HG02870 (cell line): ENCODE data around the gene TCERG1L.
"Not testable (repeated sequence)": the region's sequence is repeated elsewhere in the genome, so short reads cannot be mapped to it uniquely, and the experiment has no call there.

ENCODE experiments used
- ATAC-seq: cut with Tn5 transposase; IDR thresholded peaks from one replicate; pipeline ENCODE4 v1.9.1; 2021; ENCODE audit warnings: mild to moderate bottlenecking, moderate library complexity; ENCODE audit not compliant: unreplicated experiment

TCERG1L gene

DNA sequence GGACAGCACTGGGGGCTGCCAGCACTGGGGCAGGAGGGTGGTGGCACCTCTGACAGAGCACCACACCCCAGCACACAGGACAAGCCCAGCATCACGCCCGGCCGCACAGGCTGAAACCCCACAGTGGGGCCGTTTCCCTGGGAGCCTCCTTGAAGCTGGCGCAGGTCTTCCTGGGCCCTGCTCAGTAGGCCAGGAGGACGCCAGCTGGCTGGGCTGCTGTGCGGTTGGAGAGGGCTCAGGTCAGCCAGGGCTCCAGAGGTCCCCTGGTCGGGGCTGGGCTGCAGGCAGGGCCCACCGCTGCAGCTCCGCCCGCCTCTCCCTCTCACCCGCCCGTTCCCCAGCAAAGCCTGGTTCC is 137.3 kb downstream of the TCERG1L start:
- no peak for ATAC-seq

DNA sequence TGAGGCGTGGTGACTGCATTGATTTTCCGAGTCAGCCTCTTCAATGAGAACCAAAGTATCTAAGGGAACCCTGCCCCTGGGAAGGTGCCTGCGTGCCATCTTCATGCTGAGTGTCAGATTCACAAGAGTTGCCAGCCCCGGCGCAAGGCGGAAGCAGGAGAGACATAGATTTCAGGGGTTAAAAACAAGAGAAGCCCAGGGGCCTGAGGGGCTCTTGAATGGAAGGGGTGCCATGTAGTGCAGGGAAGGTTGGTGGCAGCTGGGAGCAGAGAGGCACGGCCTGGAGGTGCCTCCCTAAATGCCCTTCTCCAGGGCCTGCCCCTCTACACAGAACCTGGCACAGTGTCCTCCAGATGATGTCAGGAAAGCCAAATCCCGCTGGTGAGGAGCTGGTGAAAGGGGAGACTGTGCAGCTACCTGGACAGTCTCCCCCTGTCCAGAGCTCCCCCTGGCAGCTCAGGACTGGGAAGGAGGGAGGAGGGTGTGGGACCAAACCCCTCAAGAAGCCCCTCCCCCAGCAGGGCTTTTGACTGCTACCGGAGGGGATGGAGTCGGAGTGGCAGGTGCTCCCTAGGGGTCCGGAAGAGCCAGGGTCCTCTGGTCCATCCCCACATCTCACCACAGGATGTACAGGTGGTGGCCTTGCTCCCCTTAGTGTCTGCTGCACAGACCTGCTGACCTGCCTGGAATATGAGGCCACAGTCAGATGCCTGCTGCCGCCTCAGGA is 137.9 kb downstream of the TCERG1L start:
- ATAC-seq = no peak

DNA sequence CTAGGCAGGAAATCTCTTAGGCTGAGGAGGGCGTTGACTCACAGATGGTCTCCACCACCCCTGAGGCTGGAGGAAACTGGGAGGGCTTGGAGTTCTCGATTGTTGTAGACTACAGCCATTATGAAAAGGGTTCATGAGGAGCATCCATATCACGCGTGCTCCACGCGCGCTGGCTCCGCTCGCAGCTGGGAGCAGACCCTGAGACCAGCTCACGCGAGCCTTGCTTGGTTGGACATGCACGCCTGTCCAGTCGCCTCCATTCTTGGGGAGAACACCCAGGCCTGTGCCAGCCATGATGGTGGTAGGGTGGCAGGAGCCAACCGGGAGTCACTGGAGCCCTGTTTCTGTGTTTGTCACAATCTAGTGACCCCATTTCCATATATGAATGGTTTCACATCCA is 139.1 kb downstream of the TCERG1L start:
- no peak for ATAC-seq

DNA sequence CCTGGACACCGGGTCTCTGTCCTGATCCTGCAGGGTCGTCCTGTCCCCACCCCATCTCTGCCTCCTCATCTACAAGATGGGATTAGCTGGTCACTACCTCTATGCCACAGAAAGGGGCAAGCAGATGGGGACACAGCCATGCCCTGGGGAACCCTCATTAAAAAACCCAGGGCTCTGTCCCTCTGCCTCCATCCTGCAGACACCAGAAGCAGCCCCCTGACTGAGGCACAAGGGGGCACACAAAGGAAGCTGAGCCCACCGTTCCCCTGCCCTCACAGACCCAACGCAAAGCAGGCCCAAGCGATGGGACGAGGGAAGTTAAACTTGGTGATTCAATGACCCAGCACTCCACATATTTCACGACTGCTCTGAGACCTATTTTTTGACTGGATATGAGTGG is 142.4 kb downstream of the TCERG1L start:
- ATAC-seq = no peak

DNA sequence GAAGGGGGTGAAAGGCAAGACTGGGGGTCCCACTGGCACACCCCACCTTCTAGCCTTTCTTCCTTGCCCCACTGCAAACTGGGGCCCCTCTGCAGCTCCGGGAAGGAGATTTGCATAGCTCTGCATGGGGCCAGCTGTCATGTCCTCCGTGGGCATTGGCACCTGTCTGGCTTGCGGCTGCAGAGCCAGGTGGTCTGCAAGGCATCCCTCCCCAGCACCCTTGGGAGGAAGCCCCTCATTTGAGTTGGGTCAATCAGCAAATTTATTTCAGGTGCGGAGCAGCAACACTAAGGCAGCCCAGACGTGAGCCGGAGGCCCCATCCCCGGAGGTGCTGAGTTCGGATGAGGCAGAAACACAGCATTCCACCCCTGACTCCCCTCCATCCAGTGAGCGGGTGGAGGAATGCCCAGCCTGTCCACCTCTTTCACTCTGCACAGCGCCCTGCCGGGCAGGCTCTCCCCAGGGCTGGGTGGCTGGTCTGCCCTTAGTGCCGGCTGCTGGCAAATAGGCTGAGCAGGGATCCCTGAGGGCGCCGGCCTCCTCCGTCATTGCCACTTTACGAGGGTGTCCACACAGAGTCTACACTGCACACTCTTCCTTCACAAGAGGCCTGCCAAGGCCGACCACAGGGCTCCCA is 143.2 kb downstream of the TCERG1L start:
- ATAC-seq = no peak

GRCh38 chr10:131167036-131167860 is 144.3 kb downstream of the TCERG1L start:
- ATAC-seq = no peak

DNA sequence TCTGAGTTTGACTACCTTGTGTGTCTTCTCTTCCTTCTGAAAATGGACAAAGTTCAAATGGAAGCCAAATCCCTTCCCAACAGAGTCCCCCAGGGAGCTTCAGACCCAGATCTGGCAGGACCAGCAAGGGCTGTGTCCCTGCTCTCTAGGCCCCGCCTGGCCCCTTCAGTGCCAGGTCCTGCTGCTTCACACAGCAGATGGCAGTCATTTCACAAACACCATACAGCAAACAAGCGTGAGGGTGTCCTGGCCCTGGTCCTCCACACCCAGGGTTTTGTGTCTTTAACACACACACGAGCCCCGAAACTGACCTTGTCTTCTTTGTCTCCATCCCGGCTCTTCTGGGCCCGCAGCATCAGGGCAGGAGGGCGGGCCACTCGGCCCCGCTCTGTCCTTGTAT is 145.0 kb downstream of the TCERG1L start:
- ATAC-seq = no peak

DNA sequence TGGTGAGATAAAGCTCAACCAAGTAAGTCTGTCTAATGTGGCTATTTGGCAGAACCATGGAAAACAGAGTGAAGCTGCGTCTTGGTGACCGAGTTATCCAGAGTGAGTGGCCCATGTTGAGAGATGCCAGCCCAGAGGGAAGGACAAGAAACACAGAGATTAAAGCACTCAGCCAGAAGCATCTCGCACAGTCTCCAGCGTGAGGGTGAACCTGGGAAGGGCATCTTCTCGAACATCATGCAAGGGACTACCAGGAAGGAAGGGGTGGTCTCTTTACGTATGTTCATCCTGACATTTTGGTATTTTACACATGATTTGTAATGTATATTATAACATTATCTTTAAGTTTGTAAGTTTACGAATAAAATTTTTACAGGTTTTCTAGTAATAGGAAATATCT is 146.4 kb downstream of the TCERG1L start:
- ATAC-seq = no peak

- no peak for ATAC-seq
These were observed 148.4 kb downstream of the TCERG1L start for GRCh38 chr10:131162866-131163843.

GRCh38 chr10:131162211-131162610 is 149.3 kb downstream of the TCERG1L start:
- ATAC-seq = no peak

DNA sequence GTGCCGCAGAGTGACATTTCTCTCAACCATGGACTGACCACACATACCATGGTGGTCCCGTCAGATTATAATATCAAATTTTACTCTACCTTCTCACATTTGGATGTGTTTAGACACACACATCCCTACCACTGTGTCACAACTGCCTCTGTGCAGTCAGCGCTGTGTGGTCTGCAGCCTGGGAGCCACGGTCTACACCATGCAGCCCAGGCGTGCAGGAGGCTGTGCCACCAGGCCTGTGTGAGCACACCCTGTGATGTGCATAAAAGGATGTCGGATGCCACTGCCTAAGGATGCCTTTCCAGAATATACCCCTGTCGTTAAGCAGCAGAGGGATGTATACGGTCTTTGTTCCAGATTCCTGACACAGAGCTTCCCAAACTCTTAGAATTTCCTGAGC is 150.4 kb downstream of the TCERG1L start:
- ATAC-seq = no peak

DNA sequence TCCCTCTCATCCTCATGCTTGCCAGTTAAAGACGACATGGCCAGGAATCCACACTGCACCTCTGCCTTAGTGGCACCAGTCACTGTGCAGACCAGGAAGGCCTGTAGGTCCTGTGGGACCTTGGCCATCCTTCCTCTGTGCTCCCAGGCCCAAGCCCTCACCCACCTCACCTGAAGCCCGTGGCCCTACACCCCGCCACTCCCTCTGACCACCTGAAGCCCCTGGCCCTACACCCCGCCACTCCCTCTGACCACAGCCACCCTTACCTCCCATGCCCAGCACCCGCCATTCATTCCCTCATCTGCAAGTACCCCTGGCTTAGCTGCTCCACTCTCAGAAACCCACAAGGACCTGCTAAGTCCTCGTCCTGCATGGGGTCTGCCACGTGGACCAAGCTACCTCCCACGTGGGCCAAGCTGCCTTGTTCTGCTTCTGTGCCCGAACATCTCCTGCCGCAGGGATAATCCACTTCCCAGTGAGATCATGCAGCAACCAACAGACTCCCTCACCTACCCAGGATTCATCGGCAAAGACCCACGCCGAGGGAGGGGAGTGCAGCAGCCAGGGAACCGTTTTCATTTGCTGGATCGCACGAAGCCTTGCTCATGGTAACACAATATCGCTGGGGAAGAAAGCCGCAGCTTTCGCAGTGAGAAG is 151.2 kb downstream of the TCERG1L start:
- no peak for ATAC-seq

DNA sequence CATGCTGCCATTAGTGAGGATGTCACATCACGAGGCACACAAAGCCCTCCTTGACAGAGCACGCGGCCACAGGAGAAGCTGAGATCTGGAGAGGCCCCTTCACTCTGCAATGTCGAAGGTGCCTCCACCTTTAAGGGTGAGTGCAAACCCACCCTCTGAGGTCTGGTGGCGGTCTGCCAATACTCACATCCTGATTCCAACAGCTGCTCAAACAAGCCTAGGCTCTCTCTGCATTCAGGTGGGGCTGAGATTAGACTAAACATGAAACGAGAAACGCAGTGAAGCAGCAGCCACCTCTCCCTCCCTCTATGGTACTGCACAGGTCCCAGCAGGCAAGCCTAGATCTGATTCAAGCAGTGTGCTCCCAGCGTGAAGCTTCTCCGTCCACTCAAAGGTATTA is 151.8 kb downstream of the TCERG1L start:
- ATAC-seq = no peak

DNA sequence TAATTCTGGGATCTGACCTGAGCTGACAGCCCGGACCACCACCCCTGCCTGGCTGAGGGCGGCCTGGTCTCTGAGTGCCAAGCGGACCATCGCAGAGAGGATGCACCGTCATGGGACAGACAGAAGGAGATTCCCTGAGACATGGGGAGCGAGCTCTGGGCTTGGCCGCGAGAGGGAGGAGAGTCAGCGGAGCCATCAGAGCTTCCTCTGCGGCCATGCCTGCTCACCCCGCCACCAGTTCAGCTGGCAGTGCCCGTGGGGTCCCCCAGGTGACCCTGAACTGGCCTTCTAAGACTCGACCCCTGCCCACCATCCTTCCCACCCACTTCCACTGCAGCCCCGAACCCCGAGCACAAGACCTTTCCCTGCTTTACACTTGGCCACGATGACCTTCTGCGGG is 152.8 kb downstream of the TCERG1L start:
- ATAC-seq = no peak

DNA sequence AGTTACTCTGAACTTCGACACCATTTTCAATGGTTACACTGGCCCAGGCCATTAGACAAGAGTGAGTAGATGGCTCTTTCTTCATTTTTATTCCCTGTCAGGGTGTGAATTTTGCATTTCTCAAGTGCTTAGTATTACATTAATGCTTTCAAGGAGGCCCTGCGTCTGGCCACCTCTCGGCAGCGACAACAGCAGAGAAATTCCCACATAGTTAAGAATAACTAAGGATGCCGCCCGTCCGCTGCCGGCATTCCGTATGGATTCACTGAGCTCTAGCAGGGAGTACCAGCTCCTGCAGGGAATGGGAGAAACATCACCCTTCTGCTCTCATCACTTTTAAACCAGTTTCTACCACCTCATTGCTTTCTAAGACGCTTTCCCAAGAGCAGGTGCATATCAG is 153.6 kb downstream of the TCERG1L start:
- no peak for ATAC-seq

DNA sequence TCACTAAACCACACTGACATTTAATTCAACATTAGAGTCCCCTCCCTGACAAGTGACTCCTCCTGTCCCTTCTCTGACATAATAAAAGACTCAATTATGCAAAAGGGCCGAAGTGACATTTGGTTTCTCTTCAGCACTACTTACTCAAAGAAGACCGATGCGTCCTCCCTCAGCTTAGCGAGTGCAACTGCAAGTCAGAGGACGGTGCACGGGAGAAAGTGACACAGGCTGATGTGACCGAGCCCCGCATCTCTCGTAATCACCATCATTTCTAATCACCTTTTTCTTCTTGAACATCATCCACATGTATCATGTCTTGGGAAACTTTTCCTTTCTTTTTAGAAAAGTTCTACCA is 155.7 kb downstream of the TCERG1L start:
- no peak for ATAC-seq

DNA sequence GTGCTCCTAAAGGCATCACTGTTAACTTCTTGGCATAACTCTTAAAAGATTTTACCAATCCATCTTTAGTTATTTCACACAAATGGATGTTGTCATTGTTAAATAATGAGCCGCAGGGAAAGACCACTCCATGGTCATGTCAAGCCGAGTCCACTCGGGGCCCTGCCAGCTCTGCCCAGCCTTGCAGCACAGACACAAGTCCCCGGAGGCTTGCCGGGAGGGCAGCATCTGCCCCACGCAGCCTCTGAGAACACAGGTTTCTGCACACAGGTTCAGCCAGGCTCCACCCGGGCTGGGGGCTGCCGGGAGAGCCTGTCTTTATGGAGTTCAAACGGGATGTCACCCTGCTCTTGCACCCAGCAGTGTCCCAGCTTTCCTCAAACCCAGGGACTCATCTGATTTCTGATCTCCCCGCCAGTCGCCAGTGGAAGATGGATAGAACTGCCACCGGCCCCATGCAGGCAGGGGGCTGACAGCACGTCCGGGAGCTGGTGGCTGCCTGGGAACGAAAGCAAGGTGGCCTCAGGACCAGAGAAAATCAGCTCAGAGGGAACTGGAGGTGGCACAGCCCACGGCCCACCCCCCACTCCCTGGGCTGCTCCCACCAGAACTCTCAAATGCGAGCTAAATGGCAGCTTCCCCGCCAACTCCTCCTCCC is 156.2 kb downstream of the TCERG1L start:
- no peak for ATAC-seq

- ATAC-seq = no peak
These were observed 157.1 kb downstream of the TCERG1L start for GRCh38 chr10:131154306-131155025.

DNA sequence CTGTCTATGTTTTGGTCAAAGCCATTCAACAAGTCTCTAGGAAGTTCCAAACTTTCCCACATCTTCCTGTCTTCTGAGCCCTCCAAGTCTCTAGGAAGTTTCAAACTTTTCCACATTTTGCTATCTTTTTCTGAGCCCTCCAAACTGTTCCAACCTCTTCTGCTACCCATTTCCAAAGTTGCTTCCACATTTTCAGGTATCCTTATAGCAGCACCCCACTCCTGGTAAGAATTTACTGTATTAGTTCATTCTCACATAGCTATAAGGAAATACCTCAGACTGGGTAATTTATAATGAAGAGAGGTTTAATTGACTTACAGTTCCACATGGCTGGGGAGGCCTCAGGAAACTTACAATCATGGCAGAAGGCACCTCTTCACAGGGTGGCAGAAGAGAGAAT is 159.1 kb downstream of the TCERG1L start:
- not testable (repeated sequence) for ATAC-seq
